WTC11 (cell line): ENCODE data around the gene BMX. TPM values are rescaled to one million over a fixed set of nuclear protein-coding genes. Genes with fewer than 3 reads are reported as not detected.

Experiments used
- ATAC-seq: fragments of 200-7000 bp; cut with Tn5 transposase; 2 replicates; pipeline ENCODE4 v1.10.0; 2021; ENCODE audit warnings: mild to moderate bottlenecking, moderate library complexity
- CTCF ChIA-PET: fragments of 300-600 bp; sonication (Branson Sonifier 250); formaldehyde crosslinking; loops from one replicate; lab custom pipeline; 2021; ENCODE audit warnings: antibody characterized with exemption; lab: Charles Lee
- POLR2A ChIA-PET: fragments of 350-600 bp; sonication (Branson Sonifier 250); formaldehyde crosslinking; loops from one replicate; lab custom pipeline; 2021; ENCODE audit warnings: antibody characterized with exemption; lab: Charles Lee
- DNase-seq: peaks from one replicate; pipeline ENCODE4 v3.0.0; 2021; ENCODE audit warnings: low spot score
- H3K27ac Mint-ChIP-seq: 2 replicates; pipeline ENCODE4 v1.8.0; 2021; ENCODE audit warnings: mixed read lengths
- H3K27me3 Mint-ChIP-seq: 2 replicates; pipeline ENCODE4 v1.8.0; 2021; ENCODE audit warnings: low read depth, mild to moderate bottlenecking, moderate library complexity, mixed read lengths
- H3K36me3 Mint-ChIP-seq: 2 replicates; pipeline ENCODE4 v1.8.0; 2021; ENCODE audit warnings: mixed read lengths
- H3K4me1 Mint-ChIP-seq: 2 replicates; pipeline ENCODE4 v1.8.0; 2022; ENCODE audit warnings: mixed read lengths
- H3K4me3 Mint-ChIP-seq: 2 replicates; pipeline ENCODE4 v1.8.0; 2021; ENCODE audit warnings: mild to moderate bottlenecking, moderate library complexity, mixed read lengths
- H3K9me3 Mint-ChIP-seq: 2 replicates; pipeline ENCODE4 v1.8.0; 2021; ENCODE audit warnings: mixed read lengths
- ATF1 ChIP-seq: sonication (generic); formaldehyde crosslinking; IDR thresholded peaks from 2 replicates; pipeline ENCODE4 v1.8.1; 2023; ENCODE audit warnings: mild to moderate bottlenecking, moderate library complexity, missing genetic modification reagents
- ETV6 ChIP-seq: sonication (generic); formaldehyde crosslinking; IDR thresholded peaks from 2 replicates; pipeline ENCODE4 v1.8.1; 2022; ENCODE audit warnings: mild to moderate bottlenecking, missing genetic modification reagents
- GABPB1 ChIP-seq: sonication (generic); formaldehyde crosslinking; IDR thresholded peaks from 2 replicates; pipeline ENCODE4 v1.8.1; 2023; ENCODE audit warnings: mild to moderate bottlenecking, missing genetic modification reagents
- MXD4 ChIP-seq: fragments of 250-450 bp; sonication (Bioruptor Pico); IDR thresholded peaks from 2 replicates; pipeline ENCODE4 v1.8.0; 2021; ENCODE audit warnings: mild to moderate bottlenecking, moderate library complexity, borderline replicate concordance
- NR2C2 ChIP-seq: sonication (generic); formaldehyde crosslinking; IDR thresholded peaks from 2 replicates; pipeline ENCODE4 v1.8.0; 2022; ENCODE audit warnings: mild to moderate bottlenecking, missing genetic modification reagents
- NR3C1 ChIP-seq: sonication (generic); formaldehyde crosslinking; conservative IDR thresholded peaks from 2 replicates; pipeline ENCODE4 v1.8.1; 2023; ENCODE audit warnings: low read depth, mild to moderate bottlenecking, missing genetic modification reagents
- RELA ChIP-seq: sonication (generic); formaldehyde crosslinking; IDR thresholded peaks from 2 replicates; pipeline ENCODE4 v1.8.1; 2022; ENCODE audit warnings: missing genetic modification reagents, mild to moderate bottlenecking, borderline replicate concordance
- SMAD4 ChIP-seq: sonication (generic); formaldehyde crosslinking; IDR thresholded peaks from 2 replicates; pipeline ENCODE4 v1.8.0; 2022; ENCODE audit warnings: mild to moderate bottlenecking, missing genetic modification reagents
- TEAD1 ChIP-seq: sonication (generic); formaldehyde crosslinking; IDR thresholded peaks from 2 replicates; pipeline ENCODE4 v1.8.0; 2022; ENCODE audit warnings: mild to moderate bottlenecking, missing genetic modification reagents
- ZBTB21 ChIP-seq: sonication (generic); formaldehyde crosslinking; IDR thresholded peaks from 2 replicates; pipeline ENCODE4 v1.8.1; 2023; ENCODE audit warnings: mild to moderate bottlenecking, missing genetic modification reagents, borderline replicate concordance
- ZNF121 ChIP-seq: sonication (generic); formaldehyde crosslinking; IDR thresholded peaks from 2 replicates; pipeline ENCODE4 v1.8.0; 2023; ENCODE audit warnings: missing genetic modification reagents
- ZNF396 ChIP-seq: fragments of 250-450 bp; sonication (Bioruptor Pico); IDR thresholded peaks from 2 replicates; pipeline ENCODE4 v1.8.0; 2021; ENCODE audit warnings: mild to moderate bottlenecking, moderate library complexity, borderline replicate concordance
- total RNA-seq: library from RNA; stranded (reverse); gene quantifications from 3 replicates; pipeline ENCODE4 v1.2.3, GENCODE V29; 2021
- TF ChIP-seq, protein P1 (sequence below): sonication (generic); formaldehyde crosslinking; IDR thresholded peaks from 2 replicates; pipeline ENCODE4 v1.8.1; 2023; ENCODE audit warnings: mild to moderate bottlenecking, missing genetic modification reagents, borderline replicate concordance
- TF ChIP-seq, protein P2 (sequence below): sonication (generic); formaldehyde crosslinking; IDR thresholded peaks from 2 replicates; pipeline ENCODE4 v1.8.1; 2023; ENCODE audit warnings: mild to moderate bottlenecking, missing genetic modification reagents, moderate library complexity
- TF ChIP-seq, protein P3 (sequence below): sonication (generic); formaldehyde crosslinking; IDR thresholded peaks from 2 replicates; pipeline ENCODE4 v1.8.0; 2022; ENCODE audit warnings: mild to moderate bottlenecking, missing genetic modification reagents
- TF ChIP-seq, protein P4 (sequence below): fragments of 250-450 bp; sonication (Bioruptor Pico); IDR thresholded peaks from 2 replicates; pipeline ENCODE4 v1.9.0; 2021; ENCODE audit warnings: mild to moderate bottlenecking
- TF ChIP-seq, protein P5 (sequence below): sonication (generic); formaldehyde crosslinking; conservative IDR thresholded peaks from 2 replicates; pipeline ENCODE4 v1.8.1; 2022; ENCODE audit warnings: mild to moderate bottlenecking, missing genetic modification reagents

BMX gene
- total RNA-seq, 1 experiment from 2014 or later: not detected

DNA sequence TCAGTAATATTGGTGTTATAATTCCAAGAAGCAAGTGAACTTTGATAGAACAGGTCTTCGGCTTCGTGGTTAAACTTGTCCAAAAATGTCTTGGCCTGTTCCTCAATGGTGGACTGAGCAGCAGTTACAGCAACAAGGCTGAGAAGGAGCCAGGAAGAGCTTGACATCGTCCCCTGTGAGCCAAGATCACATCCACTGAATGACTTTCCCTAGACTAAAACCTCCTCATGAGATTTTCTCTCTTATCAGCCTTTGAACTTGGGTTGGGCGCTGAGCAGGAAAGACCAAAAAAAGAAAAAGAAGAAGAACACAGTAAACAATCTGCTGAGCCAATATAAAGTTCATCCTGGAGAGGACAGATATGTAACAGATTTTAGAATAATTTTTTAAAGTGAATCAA is 100.1 kb downstream of the BMX start, which contains the start of gene ACE2:
ACE2 (minus strand) TSS at position 216 of the 400 bp plus-strand sequence; CDS start at position 167, 49 bp downstream.
- H3K27ac Mint-ChIP-seq: peak within 1 kb of the TSS; percentile 22; the same call in 1 of the 2 replicates
- CTCF ChIA-PET: no interaction called here
- POLR2A ChIA-PET: no interaction called here
- no peak for DNase-seq
- no peaks in the 10 kb centered on the region for H3K27me3 Mint-ChIP-seq
- no peaks in the 10 kb centered on the region for H3K4me1 Mint-ChIP-seq
- no peak within 1 kb of the TSS for H3K4me3 Mint-ChIP-seq
- no peak for ATAC-seq
- H3K36me3 Mint-ChIP-seq: no peaks in the 10 kb centered on the region
- TF ChIP-seq RELA (no peak), NR2C2 (no peak), MXD4 (CRISPR knock-in tag) (no peak), TEAD1 (no peak), GABPB1 (CRISPR knock-in tag) (no peak), ETV6 (CRISPR knock-in tag) (no peak), SMAD4 (no peak), ZBTB21 (no peak), ZNF396 (CRISPR knock-in tag) (no peak), NR3C1 (no peak), ATF1 (CRISPR knock-in tag) (no peak)
- TF ChIP-seq, protein P1, sequence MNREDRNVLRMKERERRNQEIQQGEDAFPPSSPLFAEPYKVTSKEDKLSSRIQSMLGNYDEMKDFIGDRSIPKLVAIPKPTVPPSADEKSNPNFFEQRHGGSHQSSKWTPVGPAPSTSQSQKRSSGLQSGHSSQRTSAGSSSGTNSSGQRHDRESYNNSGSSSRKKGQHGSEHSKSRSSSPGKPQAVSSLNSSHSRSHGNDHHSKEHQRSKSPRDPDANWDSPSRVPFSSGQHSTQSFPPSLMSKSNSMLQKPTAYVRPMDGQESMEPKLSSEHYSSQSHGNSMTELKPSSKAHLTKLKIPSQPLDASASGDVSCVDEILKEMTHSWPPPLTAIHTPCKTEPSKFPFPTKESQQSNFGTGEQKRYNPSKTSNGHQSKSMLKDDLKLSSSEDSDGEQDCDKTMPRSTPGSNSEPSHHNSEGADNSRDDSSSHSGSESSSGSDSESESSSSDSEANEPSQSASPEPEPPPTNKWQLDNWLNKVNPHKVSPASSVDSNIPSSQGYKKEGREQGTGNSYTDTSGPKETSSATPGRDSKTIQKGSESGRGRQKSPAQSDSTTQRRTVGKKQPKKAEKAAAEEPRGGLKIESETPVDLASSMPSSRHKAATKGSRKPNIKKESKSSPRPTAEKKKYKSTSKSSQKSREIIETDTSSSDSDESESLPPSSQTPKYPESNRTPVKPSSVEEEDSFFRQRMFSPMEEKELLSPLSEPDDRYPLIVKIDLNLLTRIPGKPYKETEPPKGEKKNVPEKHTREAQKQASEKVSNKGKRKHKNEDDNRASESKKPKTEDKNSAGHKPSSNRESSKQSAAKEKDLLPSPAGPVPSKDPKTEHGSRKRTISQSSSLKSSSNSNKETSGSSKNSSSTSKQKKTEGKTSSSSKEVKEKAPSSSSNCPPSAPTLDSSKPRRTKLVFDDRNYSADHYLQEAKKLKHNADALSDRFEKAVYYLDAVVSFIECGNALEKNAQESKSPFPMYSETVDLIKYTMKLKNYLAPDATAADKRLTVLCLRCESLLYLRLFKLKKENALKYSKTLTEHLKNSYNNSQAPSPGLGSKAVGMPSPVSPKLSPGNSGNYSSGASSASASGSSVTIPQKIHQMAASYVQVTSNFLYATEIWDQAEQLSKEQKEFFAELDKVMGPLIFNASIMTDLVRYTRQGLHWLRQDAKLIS: no peak
- TF ChIP-seq, protein P2, sequence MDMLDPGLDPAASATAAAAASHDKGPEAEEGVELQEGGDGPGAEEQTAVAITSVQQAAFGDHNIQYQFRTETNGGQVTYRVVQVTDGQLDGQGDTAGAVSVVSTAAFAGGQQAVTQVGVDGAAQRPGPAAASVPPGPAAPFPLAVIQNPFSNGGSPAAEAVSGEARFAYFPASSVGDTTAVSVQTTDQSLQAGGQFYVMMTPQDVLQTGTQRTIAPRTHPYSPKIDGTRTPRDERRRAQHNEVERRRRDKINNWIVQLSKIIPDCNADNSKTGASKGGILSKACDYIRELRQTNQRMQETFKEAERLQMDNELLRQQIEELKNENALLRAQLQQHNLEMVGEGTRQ (CRISPR knock-in tag): no peak
- TF ChIP-seq, protein P3, sequence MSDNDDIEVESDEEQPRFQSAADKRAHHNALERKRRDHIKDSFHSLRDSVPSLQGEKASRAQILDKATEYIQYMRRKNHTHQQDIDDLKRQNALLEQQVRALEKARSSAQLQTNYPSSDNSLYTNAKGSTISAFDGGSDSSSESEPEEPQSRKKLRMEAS (CRISPR knock-in tag): no peak
- TF ChIP-seq, protein P4, sequence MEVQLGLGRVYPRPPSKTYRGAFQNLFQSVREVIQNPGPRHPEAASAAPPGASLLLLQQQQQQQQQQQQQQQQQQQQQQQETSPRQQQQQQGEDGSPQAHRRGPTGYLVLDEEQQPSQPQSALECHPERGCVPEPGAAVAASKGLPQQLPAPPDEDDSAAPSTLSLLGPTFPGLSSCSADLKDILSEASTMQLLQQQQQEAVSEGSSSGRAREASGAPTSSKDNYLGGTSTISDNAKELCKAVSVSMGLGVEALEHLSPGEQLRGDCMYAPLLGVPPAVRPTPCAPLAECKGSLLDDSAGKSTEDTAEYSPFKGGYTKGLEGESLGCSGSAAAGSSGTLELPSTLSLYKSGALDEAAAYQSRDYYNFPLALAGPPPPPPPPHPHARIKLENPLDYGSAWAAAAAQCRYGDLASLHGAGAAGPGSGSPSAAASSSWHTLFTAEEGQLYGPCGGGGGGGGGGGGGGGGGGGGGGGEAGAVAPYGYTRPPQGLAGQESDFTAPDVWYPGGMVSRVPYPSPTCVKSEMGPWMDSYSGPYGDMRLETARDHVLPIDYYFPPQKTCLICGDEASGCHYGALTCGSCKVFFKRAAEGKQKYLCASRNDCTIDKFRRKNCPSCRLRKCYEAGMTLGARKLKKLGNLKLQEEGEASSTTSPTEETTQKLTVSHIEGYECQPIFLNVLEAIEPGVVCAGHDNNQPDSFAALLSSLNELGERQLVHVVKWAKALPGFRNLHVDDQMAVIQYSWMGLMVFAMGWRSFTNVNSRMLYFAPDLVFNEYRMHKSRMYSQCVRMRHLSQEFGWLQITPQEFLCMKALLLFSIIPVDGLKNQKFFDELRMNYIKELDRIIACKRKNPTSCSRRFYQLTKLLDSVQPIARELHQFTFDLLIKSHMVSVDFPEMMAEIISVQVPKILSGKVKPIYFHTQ: no peak
- no peaks in the 10 kb centered on the region for H3K9me3 Mint-ChIP-seq

DNA sequence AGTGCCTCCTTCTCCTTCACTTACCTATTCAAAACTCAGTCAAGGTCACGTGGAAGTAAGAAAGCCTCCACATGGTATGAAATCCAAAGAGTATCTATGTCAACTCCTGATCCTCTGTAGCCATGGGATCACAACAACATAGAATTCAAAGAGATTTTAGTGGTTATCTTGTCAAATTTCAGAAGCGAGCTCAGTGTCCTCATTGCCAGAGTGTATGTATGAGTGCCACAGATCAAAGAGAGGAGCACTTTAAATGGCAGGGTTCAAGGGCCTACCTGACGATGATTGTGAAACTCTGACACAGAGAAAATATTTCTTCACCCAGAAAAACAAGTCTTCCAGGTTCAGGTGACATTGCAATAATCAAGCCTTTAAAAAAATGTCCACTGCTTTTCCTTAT is 101.3 kb downstream of the BMX start:
- peak overlapping the region; percentile 22; the same call in 1 of the 2 replicates for H3K27ac Mint-ChIP-seq
- no peak overlapping the region for H3K4me3 Mint-ChIP-seq
- POLR2A ChIA-PET: no interaction called here
- H3K4me1 Mint-ChIP-seq: 0 out of 2 replicates have a peak, but pooled peaks cover 2% of the 10 kb centered on the region
- CTCF ChIA-PET: no interaction called here
- H3K9me3 Mint-ChIP-seq: no peaks in the 10 kb centered on the region
- no peak for TF ChIP-seq ZNF121 (CRISPR knock-in tag)
- TF ChIP-seq, protein P5, sequence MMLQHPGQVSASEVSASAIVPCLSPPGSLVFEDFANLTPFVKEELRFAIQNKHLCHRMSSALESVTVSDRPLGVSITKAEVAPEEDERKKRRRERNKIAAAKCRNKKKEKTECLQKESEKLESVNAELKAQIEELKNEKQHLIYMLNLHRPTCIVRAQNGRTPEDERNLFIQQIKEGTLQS: no peak
- ATAC-seq (no peak), DNase-seq (no peak)
- H3K36me3 Mint-ChIP-seq: no peaks in the 10 kb centered on the region
- no peaks in the 10 kb centered on the region for H3K27me3 Mint-ChIP-seq
